Measurements from ENCODE around the gene CDK16.
A peak's percentile ranks its signal among the peaks of the same experiment; 100 is the strongest.

CDK16 gene

DNA sequence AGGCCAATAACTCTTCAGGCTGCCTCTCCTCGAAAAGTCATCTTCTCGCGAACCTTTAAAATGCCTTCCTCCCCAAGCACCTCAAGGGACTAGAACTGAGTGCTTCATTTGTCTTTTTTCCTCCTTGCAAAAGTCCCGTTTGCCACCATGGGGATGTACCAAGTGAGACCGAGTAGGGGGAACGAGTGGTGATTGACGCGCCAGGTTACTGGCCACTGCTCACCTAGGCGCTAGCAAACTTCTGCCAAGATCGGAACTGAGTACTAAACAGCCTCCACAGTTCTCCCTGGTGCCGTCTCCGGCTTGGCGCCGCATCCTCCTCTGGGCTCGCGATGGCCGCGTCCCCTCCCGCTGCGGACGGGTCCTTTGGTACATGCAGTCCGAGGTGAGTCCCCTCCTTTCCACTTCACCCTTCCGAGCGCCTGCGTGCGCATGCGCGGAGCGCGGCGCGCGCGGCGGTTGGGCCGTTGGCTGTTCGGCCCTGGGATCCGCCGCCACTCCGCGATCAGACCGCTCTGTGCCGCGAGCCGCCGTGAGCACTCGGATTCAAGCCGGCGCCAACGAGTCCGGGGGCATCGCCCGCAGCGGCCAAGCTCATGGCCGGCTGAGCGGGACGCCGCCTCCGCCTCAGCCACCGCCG, at the start of gene CDK16:
TSS of gene CDK16 (plus strand) at position 402 of the 640 bp plus-strand sequence. CDS start 4,877 bp downstream, outside the sequence.
- peak; percentile 73 for DNase-seq (ENCODE audit: low read depth)

GRCh38 chrX:47169273-47169672, 49.2 kb upstream of the CDK16 start:
- DNase-seq (ENCODE audit: low read depth): no peak

- no peak for DNase-seq (ENCODE audit: low read depth)
Observed at GRCh38 chrX:47169726-47170515, 48.6 kb upstream of the CDK16 start.

- no peak for DNase-seq (ENCODE audit: low read depth)
Observed at GRCh38 chrX:47170861-47171692, 47.4 kb upstream of the CDK16 start.

- DNase-seq (ENCODE audit: low read depth): no peak
Observed at GRCh38 chrX:47171996-47172395, 46.5 kb upstream of the CDK16 start.

DNA sequence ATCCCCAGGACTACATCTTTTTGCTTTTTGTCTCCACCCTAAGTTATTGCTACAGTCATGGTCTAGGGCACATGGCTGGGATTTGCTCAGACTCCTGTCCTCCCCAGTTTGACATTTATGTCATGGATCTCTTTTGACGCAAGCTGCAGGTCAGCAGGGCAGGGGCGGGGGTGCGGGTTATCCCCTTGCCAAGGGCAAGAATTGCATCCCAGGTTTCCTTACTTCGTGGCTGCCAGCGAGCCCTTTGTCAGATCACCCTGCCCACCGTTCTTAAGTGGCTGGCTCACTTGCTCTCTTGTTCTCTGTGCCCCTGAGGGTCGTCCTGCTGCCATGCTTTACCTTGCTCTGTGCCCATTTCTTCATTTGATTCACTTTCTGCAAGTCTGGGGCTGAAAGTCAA, 45.9 kb upstream of the CDK16 start:
- DNase-seq (ENCODE audit: low read depth): no peak

GRCh38 chrX:47172971-47173792, 45.3 kb upstream of the CDK16 start:
- no peak for DNase-seq (ENCODE audit: low read depth)

DNA sequence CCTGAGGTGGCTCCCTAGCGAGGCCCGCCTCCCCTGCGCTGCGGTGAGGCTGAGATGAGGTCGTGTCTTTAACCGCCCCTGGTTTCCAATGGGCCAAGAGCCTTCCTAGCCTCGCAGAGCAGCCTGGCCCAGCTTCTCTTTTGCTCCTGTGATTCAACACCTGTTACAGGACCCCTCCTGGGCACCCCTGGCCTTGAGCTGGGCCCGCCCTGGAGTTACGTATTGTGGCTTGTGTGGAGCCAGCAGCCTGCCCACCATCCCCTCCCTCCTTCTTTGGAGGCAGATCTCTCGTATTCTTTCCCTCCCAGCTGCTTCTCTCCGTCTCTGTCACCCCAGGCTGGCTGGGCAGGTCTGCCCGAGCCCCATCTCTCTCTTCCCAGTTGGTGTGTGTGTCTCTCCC, 44.1 kb upstream of the CDK16 start:
- DNase-seq (ENCODE audit: low read depth): no peak

DNA sequence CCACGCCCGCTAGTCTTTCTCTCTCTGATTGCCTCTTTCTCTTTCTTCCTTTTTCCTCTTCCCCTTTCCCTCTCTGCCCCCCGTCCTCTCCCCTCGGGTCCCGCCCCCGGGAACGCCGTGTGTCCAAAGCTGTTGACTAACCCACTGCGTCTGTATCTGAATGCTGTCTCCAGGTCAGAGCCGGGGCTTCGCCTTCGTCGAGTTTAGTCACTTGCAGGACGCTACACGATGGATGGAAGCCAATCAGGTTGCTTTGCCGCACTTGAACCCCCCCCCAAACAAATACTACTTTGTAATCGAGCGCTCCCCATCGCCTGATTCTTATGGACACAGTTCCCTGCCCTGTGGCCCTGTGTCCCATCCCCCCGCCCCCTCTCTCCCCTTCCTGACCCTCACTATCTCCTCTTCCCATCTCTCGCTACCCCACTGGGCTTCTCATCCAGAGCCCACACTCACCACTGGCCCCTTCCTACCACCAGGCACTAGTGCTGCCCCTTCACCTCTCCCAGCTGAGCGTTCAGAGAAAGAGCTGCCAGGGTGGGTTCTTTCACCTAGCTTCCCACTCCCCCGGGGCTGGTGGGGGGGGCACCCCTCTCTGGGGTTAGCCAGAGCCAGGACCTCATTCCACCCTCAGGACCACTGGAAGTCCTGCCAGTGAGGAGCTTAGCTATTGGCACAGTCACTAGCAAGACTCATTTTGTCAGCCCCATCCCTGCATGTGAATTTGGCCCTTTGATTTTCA, 43.5 kb upstream of the CDK16 start:
- DNase-seq (ENCODE audit: low read depth): no peak

DNA sequence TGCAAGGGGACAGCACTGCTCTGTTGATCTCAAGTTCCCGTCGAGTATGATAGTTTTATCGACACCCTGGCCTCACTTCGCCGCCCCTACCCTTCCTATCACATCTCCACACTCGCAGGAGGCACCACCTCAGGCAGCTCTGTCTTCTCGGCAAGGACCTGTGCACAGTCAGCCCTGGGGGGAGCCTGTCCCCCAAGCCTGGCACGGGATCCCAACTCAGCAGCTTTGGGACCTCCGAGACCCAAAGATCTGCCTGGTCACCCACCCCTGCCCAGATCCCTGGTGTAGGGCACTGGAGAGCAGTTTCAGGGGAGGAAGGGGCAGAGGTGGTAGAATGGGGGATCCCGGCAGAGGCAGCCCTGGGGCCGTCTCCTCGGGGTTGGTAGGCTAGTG, 42.9 kb upstream of the CDK16 start:
- DNase-seq (ENCODE audit: low read depth): no peak

GRCh38 chrX:47176101-47176740, 42.3 kb upstream of the CDK16 start:
- DNase-seq (ENCODE audit: low read depth): no peak

GRCh38 chrX:47177079-47177478, 41.4 kb upstream of the CDK16 start:
- no peak for DNase-seq (ENCODE audit: low read depth)

- no peak for DNase-seq (ENCODE audit: low read depth)
Observed at GRCh38 chrX:47178337-47178736, 40.1 kb upstream of the CDK16 start.

DNA sequence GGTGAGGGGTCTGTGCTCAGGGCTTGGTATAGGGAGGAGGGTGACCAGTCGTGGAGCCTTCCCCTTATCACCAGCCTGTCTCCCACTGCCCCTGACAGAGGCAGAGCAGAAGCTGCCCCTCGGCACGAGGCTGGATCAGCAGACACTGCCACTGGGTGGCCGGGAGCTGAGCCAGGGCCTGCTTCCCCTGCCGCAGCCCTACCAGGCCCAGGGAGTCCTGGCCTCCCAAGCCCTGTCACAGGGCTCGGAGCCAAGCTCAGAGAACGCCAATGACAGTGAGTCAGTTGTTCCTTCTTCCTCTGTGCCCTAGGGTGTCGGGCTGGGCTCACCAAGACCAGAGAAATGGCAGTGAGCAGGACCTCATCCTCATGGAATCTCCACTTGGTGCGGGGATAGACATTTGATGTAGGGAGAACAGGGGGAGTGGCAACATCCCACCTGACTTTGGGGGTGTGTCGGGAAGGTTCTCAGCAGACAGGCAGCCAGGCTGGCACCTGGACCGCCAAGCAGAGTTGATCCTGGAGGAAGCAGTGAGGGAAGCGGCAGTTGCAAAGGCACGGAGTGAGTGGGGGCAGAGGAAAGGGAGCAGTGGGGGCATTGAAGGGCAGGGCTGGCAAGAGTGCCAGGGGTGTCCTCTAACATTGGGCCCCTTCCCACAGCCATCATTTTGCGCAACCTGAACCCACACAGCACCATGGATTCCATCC, 39.1 kb upstream of the CDK16 start:
- DNase-seq (ENCODE audit: low read depth): no peak

GRCh38 chrX:47179928-47180255, 38.6 kb upstream of the CDK16 start:
- no peak for DNase-seq (ENCODE audit: low read depth)

GRCh38 chrX:47180346-47180745, 38.1 kb upstream of the CDK16 start:
- DNase-seq (ENCODE audit: low read depth): no peak

- no peak for DNase-seq (ENCODE audit: low read depth)
Observed at GRCh38 chrX:47181301-47181700, 37.2 kb upstream of the CDK16 start.

DNA sequence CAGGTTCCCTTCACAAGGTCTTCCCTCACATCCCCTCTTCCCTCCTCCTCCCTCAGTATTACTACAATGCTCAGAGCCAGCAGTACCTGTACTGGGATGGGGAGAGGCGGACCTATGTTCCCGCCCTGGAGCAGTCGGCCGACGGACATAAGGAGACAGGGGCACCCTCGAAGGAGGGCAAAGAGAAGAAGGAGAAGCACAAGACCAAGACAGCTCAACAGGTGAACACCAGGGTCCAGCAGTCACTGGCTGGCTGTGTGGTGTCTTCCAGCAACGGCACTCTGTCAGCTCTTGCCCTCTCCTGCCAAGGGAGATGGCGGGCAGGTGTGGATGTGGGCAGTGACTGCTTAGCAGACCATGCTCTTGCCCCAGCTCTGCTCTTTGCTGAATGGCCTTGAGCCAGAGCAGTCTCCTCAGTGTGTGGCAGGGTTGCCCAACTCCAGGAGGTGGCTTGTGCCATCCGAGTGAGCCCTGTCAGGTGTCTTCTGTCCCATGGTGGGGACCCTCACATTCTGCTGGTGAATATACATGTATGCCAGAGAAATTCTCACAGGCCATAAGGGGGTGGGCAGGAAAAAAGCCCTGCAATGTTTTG, 36.3 kb upstream of the CDK16 start:
- no peak for DNase-seq (ENCODE audit: low read depth)

GRCh38 chrX:47184486-47184885, 34.0 kb upstream of the CDK16 start:
- DNase-seq (ENCODE audit: low read depth): no peak

- no peak for DNase-seq (ENCODE audit: low read depth)
Observed at GRCh38 chrX:47185241-47185640, 33.2 kb upstream of the CDK16 start.

Data from HS-5 (cell line).